Skeletal muscle satellite cell (primary cell): ENCODE data around the gene ANKRD12.
"Not testable (repeated sequence)": the region's sequence is repeated elsewhere in the genome, so short reads cannot be mapped to it uniquely, and the experiment has no call there.

Source experiments
- H3K27me3 ChIP-seq: 2 replicates; pipeline ENCODE4 v1.7.0; 2013; ENCODE audit warnings: low read length; ENCODE audit not compliant: control insufficient read depth, insufficient read depth
- H3K36me3 ChIP-seq: 2 replicates; pipeline ENCODE4 v1.7.0; 2013; ENCODE audit warnings: mild to moderate bottlenecking, control low read depth, low read length; ENCODE audit not compliant: insufficient read depth
- H3K4me1 ChIP-seq: 2 replicates; pipeline ENCODE4 v1.7.0; 2013; ENCODE audit warnings: low read length; ENCODE audit not compliant: control insufficient read depth, insufficient read depth
- H3K4me2 ChIP-seq: 2 replicates; pipeline ENCODE4 v1.7.0; 2013; ENCODE audit warnings: mild to moderate bottlenecking, low read length
- H3K4me3 ChIP-seq: 2 replicates; pipeline ENCODE4 v1.7.0; 2013; ENCODE audit warnings: low read length
- H3K9ac ChIP-seq: 2 replicates; pipeline ENCODE4 v1.7.0; 2013; ENCODE audit warnings: mild to moderate bottlenecking, low read depth, low read length, moderate library complexity
- H3K9me3 ChIP-seq: replicated peaks from 2 replicates; pipeline ENCODE4 v1.7.0; 2013; ENCODE audit warnings: mild to moderate bottlenecking, control low read depth, low read length

The ANKRD12 gene

DNA sequence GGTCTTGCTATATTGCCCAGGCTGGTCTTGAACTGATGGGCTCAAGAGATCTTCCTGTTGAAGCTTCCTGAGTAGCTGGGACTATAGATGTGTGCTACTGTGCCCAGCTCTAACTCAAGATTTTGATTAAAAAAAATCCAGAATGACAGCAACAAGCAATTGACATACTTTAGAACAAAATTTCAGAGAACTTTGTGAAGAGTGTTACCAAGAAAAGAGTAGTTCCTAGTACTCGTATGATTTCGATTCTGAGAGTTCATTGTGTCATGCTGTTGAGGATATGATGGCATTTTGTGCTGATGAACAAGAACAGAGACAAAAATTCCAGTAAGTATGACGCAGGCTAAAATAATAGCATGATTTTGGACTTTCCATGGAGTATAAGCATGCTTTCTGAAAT, 107.8 kb downstream of the ANKRD12 start:
- no peaks in the 10 kb centered on the region for H3K27me3 ChIP-seq
- H3K4me3 ChIP-seq: no peak overlapping the region
- no peak overlapping the region for H3K4me2 ChIP-seq
- no peak overlapping the region for H3K9ac ChIP-seq
- H3K4me1 ChIP-seq: no peaks in the 10 kb centered on the region
- H3K9me3 ChIP-seq: no peaks in the 10 kb centered on the region
- peaks cover 28% of the 10 kb centered on the region for H3K36me3 ChIP-seq

DNA sequence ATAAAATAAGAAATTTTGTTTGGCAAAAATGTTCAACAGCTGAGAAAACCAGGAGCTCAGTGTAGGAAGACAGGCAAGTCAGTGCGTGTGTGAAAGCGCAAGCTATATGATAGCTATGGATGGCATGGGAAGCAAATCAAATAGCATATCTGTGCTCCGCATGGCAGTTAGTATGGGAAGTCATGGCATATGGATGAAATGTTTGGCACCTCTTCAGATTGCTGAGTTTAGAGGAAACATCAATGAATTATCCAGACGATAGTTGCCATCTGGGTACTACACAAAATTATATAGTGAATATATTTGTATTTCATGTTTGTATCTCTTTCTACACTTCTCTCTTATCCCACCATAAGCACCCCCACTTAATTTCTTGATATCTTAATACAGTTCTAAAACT, 112.1 kb downstream of the ANKRD12 start:
- no peak overlapping the region for H3K9ac ChIP-seq

DNA sequence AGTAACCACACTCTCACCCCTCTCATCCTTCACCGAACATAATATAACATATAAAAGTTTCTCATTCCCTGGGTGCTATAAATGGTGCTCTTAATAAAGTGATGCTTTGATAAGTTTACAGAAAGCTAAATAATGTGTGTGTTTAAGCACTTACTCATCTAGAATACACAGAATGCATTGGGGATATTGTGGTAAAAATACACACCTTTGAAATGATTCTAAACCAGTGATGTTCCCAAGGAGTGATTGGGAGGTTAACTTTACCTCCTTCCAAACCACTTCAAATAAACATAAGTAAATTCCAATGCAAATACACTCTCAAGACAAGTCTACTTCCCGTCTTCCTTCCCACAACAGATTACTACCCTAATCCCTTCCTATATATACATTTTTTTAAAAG, 112.7 kb downstream of the ANKRD12 start:
- peaks cover 27% of the 10 kb centered on the region for H3K36me3 ChIP-seq
- H3K9ac ChIP-seq: no peak overlapping the region
- H3K9me3 ChIP-seq: no peaks in the 10 kb centered on the region
- H3K4me2 ChIP-seq: no peak overlapping the region
- no peaks in the 10 kb centered on the region for H3K27me3 ChIP-seq
- H3K4me1 ChIP-seq: no peaks in the 10 kb centered on the region
- no peak overlapping the region for H3K4me3 ChIP-seq

More for the DNA sequence above, 112.1 kb downstream of the ANKRD12 start:
- no peaks in the 10 kb centered on the region for H3K9me3 ChIP-seq
- no peaks in the 10 kb centered on the region for H3K27me3 ChIP-seq
- H3K4me1 ChIP-seq: no peaks in the 10 kb centered on the region
- H3K4me2 ChIP-seq: no peak overlapping the region
- peaks cover 24% of the 10 kb centered on the region for H3K36me3 ChIP-seq
- H3K4me3 ChIP-seq: no peak overlapping the region

DNA sequence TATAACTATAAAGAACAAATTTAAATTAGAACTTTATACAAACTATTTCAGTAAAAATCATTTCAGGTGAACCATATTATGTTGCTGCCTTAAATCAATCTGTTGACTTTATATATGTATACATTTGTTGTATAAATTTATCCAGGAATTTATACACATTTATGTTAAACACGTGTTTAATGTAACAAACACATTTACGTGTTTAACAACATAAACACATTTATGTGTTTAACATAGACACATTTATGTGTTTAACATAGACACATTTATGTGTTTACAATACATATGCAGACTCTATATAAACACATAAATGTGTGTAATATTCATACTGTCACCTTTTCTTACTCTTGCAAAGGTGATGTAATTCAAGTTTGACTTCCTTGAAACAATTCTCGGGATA, 122.6 kb downstream of the ANKRD12 start:
- Histone ChIP-seq H3K4me1 (no peaks in the 10 kb centered on the region), H3K36me3 (peaks cover 38% of the 10 kb centered on the region), H3K27me3 (no peaks in the 10 kb centered on the region), H3K9ac (no peak overlapping the region), H3K4me3 (no peak overlapping the region), H3K9me3 (no peaks in the 10 kb centered on the region), H3K4me2 (no peak overlapping the region)

DNA sequence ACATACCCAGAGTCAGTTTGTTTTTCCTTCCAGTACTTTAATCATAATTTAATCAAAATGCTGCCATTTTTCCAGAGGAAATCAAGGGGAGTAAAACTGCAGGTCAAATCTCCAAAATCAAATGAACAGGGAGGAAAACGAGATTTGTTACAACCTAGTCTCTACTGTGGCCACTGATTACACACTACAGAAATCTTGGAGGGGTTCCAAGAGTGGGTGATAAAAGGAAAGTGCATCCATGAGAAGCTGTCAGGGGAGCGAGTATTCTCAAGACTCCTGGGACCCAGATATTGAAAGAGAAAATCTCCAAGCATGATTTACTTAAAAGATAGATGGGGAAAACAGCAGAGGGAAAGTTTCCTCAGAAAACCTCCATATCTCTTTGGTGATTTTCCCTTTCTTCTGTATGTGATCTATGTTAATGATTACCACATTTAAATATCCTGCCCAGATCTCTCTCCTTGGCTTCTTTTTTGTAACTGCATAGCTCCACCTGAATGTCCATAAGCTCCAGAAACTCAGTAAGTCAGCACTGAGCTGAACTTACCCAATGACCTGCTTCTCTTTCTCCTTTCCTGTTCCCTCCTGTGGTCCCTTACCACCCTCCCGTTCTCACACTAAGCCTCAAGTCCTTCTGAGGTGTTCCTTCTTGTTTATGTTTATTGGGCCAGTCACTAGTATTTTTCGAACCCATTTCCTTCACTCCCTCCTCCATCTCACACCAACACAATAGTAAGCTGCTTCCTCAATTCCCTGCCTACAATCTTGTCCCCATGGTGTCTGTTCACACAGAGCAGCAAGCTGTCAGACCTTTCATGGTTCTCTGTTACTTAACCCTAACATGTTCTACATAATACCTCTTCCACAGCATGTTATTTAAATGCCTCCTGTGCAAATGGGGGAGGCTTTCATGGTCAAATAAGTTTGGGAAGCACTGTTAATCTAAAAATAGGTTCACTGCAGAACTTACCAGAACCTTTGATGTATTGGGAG, 124.1 kb downstream of the ANKRD12 start:
- Histone ChIP-seq H3K9ac (no peak overlapping the region), H3K36me3 (peaks cover 34% of the 10 kb centered on the region), H3K4me2 (no peak overlapping the region), H3K4me1 (no peaks in the 10 kb centered on the region), H3K27me3 (no peaks in the 10 kb centered on the region), H3K4me3 (no peak overlapping the region), H3K9me3 (no peaks in the 10 kb centered on the region)

DNA sequence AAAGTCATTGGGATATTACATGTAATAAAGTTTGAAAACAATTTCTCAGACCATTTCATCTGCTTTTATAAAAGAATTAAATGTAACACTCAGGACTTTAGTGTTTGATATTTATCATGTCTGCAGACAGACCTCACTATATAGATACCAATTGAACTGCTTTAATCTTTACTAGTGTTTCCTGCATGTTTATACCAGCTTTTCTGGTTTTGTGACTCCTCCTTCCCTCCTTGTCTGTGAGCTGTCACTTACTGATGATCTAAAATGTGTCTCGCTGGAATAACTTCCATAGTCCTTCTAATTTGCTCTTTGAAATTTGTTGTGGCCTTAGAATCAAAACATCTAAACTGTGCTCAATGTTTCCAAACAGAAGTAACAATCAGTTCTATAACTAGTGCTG, 126.7 kb downstream of the ANKRD12 start:
- no peak overlapping the region for H3K9ac ChIP-seq
- no peaks in the 10 kb centered on the region for H3K4me1 ChIP-seq
- H3K4me3 ChIP-seq: no peak overlapping the region
- H3K9me3 ChIP-seq: no peaks in the 10 kb centered on the region
- no peak overlapping the region for H3K4me2 ChIP-seq
- H3K27me3 ChIP-seq: no peaks in the 10 kb centered on the region
- H3K36me3 ChIP-seq: peaks cover 24% of the 10 kb centered on the region

DNA sequence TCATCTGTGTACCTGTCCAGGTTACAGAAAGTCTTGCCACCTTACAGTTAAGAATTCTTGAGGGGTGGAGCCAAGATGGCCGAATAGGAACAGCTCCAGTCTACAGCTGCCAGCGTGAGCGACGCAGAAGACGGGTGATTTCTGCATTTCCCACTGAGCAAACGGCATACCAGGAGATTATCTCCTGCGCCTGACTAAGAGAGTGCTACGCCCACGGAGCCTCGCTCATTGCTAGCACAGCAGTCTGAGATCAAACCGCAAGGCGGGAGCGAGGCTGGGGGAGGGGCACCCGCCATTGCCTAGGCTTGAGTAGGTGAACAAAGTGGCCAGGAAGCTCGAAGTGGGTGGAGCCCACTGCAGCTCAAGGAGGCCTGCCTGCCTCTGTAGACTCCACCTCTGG, 128.2 kb downstream of the ANKRD12 start:
- H3K9me3 ChIP-seq, H3K4me3 ChIP-seq, H3K4me1 ChIP-seq, H3K9ac ChIP-seq, H3K4me2 ChIP-seq, H3K27me3 ChIP-seq: not testable (repeated sequence)
- H3K36me3 ChIP-seq: peaks cover 16% of the 10 kb centered on the region

DNA sequence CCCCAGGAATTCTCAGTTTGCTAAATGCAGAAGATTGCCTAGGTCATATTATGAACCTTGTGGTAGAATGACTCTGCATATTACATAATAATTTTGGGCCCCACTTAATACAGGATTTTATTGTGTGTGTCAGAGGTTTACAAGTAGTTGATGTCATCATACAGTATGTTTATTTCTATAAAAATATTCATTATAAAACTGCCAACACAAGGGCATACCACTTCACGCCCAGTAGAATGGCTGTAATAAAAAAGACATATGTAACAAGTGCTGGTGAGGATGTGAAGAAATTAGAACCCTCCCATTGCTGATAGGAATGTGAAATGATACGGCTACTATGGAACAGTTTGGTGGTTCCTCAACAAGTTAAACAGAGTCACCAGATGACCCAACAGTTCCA, 136.6 kb downstream of the ANKRD12 start:
- Histone ChIP-seq H3K4me3 (no peak overlapping the region), H3K36me3 (peaks cover 22% of the 10 kb centered on the region), H3K9ac (no peak overlapping the region), H3K4me2 (no peak overlapping the region), H3K4me1 (no peaks in the 10 kb centered on the region), H3K9me3 (no peaks in the 10 kb centered on the region), H3K27me3 (no peaks in the 10 kb centered on the region)

DNA sequence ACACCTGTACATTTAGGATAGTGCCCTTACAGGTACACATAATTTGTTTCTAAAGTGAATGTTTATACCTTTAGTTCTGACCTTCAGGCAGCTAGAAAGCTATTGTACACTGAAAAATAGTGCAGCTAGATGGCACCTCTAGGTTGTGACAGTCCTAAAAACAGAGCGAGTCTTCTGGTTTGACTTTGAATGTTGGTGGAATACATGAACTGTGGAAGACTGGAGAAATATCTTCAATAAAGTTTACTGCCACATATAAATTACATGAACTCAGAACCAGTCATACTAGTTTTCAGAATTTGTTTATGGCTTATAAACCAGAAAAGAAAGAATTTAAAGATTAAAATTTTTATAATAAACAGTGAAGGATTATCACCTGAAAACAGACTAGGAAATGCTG, 139.3 kb downstream of the ANKRD12 start:
- H3K27me3 ChIP-seq: no peaks in the 10 kb centered on the region
- H3K4me3 ChIP-seq: no peak overlapping the region
- no peaks in the 10 kb centered on the region for H3K9me3 ChIP-seq
- no peaks in the 10 kb centered on the region for H3K4me1 ChIP-seq
- no peak overlapping the region for H3K9ac ChIP-seq
- H3K4me2 ChIP-seq: no peak overlapping the region
- peaks cover 24% of the 10 kb centered on the region for H3K36me3 ChIP-seq

DNA sequence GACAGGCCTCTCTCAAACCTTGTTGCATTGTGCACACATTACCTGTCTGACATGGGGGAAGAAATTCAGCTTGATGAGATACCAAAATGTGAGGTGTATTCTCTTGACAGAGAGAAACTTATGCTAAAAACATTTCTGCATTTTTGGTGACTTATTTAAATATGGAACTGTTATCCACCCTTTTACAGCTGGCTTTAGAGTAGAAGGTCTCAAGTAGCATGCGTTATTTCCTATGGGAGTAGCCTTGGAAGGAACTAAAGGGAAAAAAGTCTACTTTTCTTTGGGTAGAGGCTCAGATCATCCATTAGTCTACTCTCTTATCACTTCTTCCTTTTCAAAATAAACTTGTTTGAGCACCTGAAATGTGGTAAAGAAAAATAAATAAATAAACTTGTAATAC, 141.4 kb downstream of the ANKRD12 start:
- Histone ChIP-seq H3K4me1 (no peaks in the 10 kb centered on the region), H3K9me3 (no peaks in the 10 kb centered on the region), H3K4me2 (no peak overlapping the region), H3K36me3 (peaks cover 22% of the 10 kb centered on the region), H3K9ac (no peak overlapping the region), H3K4me3 (no peak overlapping the region), H3K27me3 (no peaks in the 10 kb centered on the region)

DNA sequence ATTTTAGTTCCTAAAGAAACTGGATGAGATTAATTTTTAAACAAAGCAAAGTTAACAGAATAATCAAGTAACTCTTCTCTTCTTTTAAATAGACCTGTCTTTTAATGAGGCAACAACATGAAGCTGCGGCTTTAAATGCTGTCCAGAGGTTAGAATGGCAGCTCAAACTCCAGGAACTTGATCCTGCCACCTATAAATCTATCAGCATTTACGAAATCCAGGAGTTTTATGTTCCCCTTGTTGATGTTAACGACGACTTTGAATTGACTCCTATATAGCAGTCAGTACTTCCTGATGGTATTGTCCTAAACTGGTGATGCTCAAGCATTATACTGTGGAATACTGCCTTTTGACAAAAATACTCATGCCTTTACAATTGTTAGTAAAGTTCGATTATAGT, 144.3 kb downstream of the ANKRD12 start:
- Histone ChIP-seq H3K36me3 (peaks cover 19% of the 10 kb centered on the region), H3K27me3 (no peaks in the 10 kb centered on the region), H3K4me3 (no peak overlapping the region), H3K9ac (no peak overlapping the region), H3K9me3 (no peaks in the 10 kb centered on the region), H3K4me1 (no peaks in the 10 kb centered on the region), H3K4me2 (no peak overlapping the region)

DNA sequence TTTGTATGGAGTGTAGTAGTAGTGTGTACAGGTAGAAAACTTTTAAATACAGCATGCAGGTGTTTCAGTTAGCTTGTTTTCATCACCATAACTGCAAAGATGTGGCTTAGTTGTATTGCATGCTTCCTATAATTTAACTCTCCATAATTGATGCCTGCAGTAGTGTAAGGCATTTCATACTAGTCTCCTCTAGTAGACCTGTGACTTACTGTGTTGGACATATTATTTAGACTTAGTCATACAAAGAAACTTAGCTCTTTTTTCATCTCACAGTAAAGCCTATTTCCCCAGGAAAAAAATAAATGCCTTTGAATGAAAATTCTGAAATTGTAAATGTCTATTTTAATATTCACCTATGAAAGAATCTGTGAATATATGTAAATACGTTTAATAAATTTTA, 145.2 kb downstream of the ANKRD12 start:
- Histone ChIP-seq H3K4me1 (no peaks in the 10 kb centered on the region), H3K4me3 (no peak overlapping the region), H3K36me3 (peaks cover 15% of the 10 kb centered on the region), H3K4me2 (no peak overlapping the region), H3K9me3 (no peaks in the 10 kb centered on the region), H3K27me3 (no peaks in the 10 kb centered on the region), H3K9ac (no peak overlapping the region)
